Loucy (cell line): ENCODE data around the gene NDUFC2.

ENCODE experiments used
- CTCF ChIP-seq: fragments of 200-600 bp; sonication (generic); conservative IDR thresholded peaks from 2 replicates; pipeline ENCODE4 v1.5.1; 2014; ENCODE audit warnings: mild to moderate bottlenecking, antibody characterized with exemption, low read length
- EZH2phosphoT487 ChIP-seq: fragments of 200-600 bp; IDR thresholded peaks from 2 replicates; pipeline ENCODE4 v1.6.1; 2018; ENCODE audit warnings: antibody characterized with exemption, mild to moderate bottlenecking, moderate library complexity, borderline replicate concordance

- TF ChIP-seq CTCF, result no peak
- TF ChIP-seq EZH2phosphoT487, result no peak
Measured at GRCh38 chr11:78071717-78072116, 7.9 kb downstream of the NDUFC2 start.
